Prostate gland (tissue), 2 donors: ENCODE measurements around the gene GLIS1.

Source experiments
- POLR2A ChIP-seq: fragments of 450-650 bp; IDR thresholded peaks from one replicate; pipeline ENCODE4 v1.6.1; 2016; ENCODE audit warnings: antibody characterized with exemption, mild to moderate bottlenecking
- TF ChIP-seq, protein P1 (sequence below), 4 experiments: fragments of 200-600 bp in 2 of 4; fragments of 450-650 bp in 2 of 4; sonication (generic) in 2 of 4; IDR thresholded peaks; 1 replicate in 3 of 4; 2 replicates in 1 of 4; pipeline ENCODE4 v1.5.1; 2016 to 2019; ENCODE audit warnings: antibody characterized with exemption in 4 of 4, mild to moderate bottlenecking in 2 of 4, moderate library complexity in 2 of 4

DNA sequence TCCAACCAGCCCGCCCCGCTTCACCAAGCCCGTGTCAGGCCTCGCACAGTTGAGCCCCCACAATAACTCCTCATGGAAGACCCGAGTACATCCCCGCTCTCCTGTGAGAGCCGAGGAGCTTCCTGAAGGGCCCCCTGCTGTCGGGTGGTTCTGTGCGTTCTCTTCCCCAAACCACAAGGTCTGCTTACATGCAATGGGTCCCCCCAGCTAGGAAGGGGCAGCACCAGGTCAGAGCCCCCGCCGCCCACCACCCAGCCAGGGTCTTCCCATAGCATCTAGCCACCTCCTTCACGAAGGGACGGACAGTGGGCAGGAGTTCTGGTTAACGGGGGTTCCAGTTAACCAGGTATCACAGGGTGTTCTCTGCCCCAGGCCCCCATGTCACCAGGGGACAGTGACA, 51.5 kb downstream of the GLIS1 start:
- TF ChIP-seq, protein P1, sequence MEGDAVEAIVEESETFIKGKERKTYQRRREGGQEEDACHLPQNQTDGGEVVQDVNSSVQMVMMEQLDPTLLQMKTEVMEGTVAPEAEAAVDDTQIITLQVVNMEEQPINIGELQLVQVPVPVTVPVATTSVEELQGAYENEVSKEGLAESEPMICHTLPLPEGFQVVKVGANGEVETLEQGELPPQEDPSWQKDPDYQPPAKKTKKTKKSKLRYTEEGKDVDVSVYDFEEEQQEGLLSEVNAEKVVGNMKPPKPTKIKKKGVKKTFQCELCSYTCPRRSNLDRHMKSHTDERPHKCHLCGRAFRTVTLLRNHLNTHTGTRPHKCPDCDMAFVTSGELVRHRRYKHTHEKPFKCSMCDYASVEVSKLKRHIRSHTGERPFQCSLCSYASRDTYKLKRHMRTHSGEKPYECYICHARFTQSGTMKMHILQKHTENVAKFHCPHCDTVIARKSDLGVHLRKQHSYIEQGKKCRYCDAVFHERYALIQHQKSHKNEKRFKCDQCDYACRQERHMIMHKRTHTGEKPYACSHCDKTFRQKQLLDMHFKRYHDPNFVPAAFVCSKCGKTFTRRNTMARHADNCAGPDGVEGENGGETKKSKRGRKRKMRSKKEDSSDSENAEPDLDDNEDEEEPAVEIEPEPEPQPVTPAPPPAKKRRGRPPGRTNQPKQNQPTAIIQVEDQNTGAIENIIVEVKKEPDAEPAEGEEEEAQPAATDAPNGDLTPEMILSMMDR (IDR thresholded peaks at IDR 0.05) = no peak
- no peak for TF ChIP-seq POLR2A
